Erythroblast (primary cell): Measurements from ENCODE around the gene ACAA2.

Experiments
- GATA1 ChIP-seq: IDR thresholded peaks from 2 replicates; pipeline ENCODE4 v1.6.1; 2011; ENCODE audit warnings: low read depth, mild to moderate bottlenecking, control low read depth, low read length, moderate library complexity
- POLR2A ChIP-seq: IDR thresholded peaks from 2 replicates; pipeline ENCODE4 v1.6.1; 2011; ENCODE audit warnings: mild to moderate bottlenecking, low read length

DNA sequence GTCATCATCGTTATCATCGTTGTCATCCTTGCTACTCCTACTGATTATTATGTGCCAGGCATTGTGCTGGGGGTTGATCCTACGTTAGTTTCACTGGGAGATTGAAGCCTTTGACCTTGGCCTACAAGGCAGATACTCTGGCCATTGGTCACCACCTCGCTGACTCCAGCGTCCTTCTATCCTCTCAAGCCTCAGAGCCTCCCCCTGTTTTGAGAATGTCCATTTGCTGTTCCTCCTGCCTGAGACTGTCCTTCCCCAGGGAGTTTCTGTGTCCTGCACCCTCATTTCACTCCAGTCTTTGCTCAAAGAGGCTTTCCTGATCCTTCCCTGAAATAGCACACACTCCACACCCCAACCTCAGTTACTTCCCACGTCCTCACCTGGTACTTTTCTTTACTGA, 57.8 kb downstream of the ACAA2 start:
- no peak for TF ChIP-seq POLR2A
- no peak for TF ChIP-seq GATA1
